H1 (cell line): Measurements from ENCODE around the gene UBE2H. TPM values are rescaled to one million over a fixed set of nuclear protein-coding genes. Genes with fewer than 3 reads are reported as not detected.

Source experiments
- CTCF ChIA-PET: fragments of 300-600 bp; sonication (Branson Sonifier 250); formaldehyde crosslinking; loops from one replicate; lab custom pipeline; 2021; ENCODE audit not compliant: partially characterized antibody; lab: Charles Lee
- POLR2A ChIA-PET: fragments of 300-600 bp; sonication (Branson Sonifier 250); formaldehyde crosslinking; loops from one replicate; lab custom pipeline; 2021; ENCODE audit warnings: inconsistent platforms; ENCODE audit not compliant: partially characterized antibody; lab: Charles Lee
- DNase-seq, 2 experiments: peaks; one replicate each; pipeline versions ENCODE4 v3.0.0 to v3.0.0-alpha.2; 2010 to 2022; ENCODE audit warnings: low spot score in 2 of 2, low read depth in 1 of 2, mixed read lengths in 1 of 2
- FAIRE-seq: peaks from 2 replicates; lab custom pipeline; 2011; peaks lifted over from hg19 to GRCh38; lab: Jason Lieb, UNC
- H2AFZ ChIP-seq: 2 replicates; pipeline ENCODE4 v1.8.1; 2012; ENCODE audit warnings: low read length, inconsistent platforms
- H2AK5ac ChIP-seq: 2 replicates; pipeline ENCODE4 v1.6.1; 2013; ENCODE audit warnings: low read depth, low read length
- H2BK120ac ChIP-seq: replicated peaks from 2 replicates; pipeline ENCODE3; 2013; ENCODE audit warnings: low read depth, low read length, inconsistent platforms
- H2BK12ac ChIP-seq: 2 replicates; pipeline ENCODE4 v1.6.1; 2013; ENCODE audit warnings: low read depth, low read length
- H2BK15ac ChIP-seq: 2 replicates; pipeline ENCODE4 v1.6.1; 2013; ENCODE audit warnings: low read length
- H2BK20ac ChIP-seq: 2 replicates; pipeline ENCODE4 v1.6.1; 2013; ENCODE audit warnings: low read length
- H2BK5ac ChIP-seq: 2 replicates; pipeline ENCODE4 v1.6.1; 2013; ENCODE audit warnings: low read depth, low read length
- H3K14ac ChIP-seq: 2 replicates; pipeline ENCODE4 v1.6.1; 2013; ENCODE audit warnings: inconsistent platforms; ENCODE audit not compliant: insufficient read length
- H3K18ac ChIP-seq: 2 replicates; pipeline ENCODE4 v1.6.1; 2013; ENCODE audit warnings: low read length; ENCODE audit errors: extremely low read depth
- H3K23ac ChIP-seq: 2 replicates; pipeline ENCODE4 v1.6.1; 2013; ENCODE audit warnings: inconsistent platforms; ENCODE audit not compliant: insufficient read length
- H3K23me2 ChIP-seq: 2 replicates; pipeline ENCODE4 v1.6.1; 2013; ENCODE audit warnings: low read depth, low read length
- H3K27ac ChIP-seq: 2 replicates; pipeline ENCODE4 v1.6.1; 2011; ENCODE audit warnings: low read depth, low read length, inconsistent platforms
- H3K27me3 ChIP-seq, 4 experiments: replicated peaks in 1 of 4; 1 replicate in 1 of 4; 2 replicates in 3 of 4; pipeline versions ENCODE4 v1.6.1 to v1.8.1; 2011 to 2013; ENCODE audit warnings: low read length in 3 of 4, mild to moderate bottlenecking in 3 of 4, inconsistent platforms in 2 of 4, mixed read lengths in 2 of 4, moderate library complexity in 1 of 4; ENCODE audit not compliant: control insufficient read depth in 3 of 4, insufficient read depth in 3 of 4; ENCODE audit errors: extremely low read depth in 1 of 4
- H3K36me3 ChIP-seq, 4 experiments: 2 replicates each; pipeline versions ENCODE4 v1.6.1 to v1.8.1; 2011 to 2013; ENCODE audit warnings: mild to moderate bottlenecking in 4 of 4, low read length in 3 of 4, moderate library complexity in 2 of 4, control low read depth in 1 of 4, inconsistent platforms in 1 of 4; ENCODE audit not compliant: insufficient read depth in 4 of 4, control insufficient read depth in 2 of 4
- H3K4ac ChIP-seq: replicated peaks from 2 replicates; pipeline ENCODE3; 2013; ENCODE audit warnings: low read length, low read depth, mixed read lengths, inconsistent platforms; ENCODE audit not compliant: insufficient read length
- H3K4me1 ChIP-seq, 4 experiments: replicated peaks in 1 of 4; 1 replicate in 1 of 4; 2 replicates in 3 of 4; pipeline versions ENCODE4 v1.6.1 to v1.8.1; 2011 to 2013; ENCODE audit warnings: low read length in 3 of 4, inconsistent platforms in 2 of 4, mixed read lengths in 1 of 4; ENCODE audit not compliant: insufficient read depth in 4 of 4, control insufficient read depth in 3 of 4
- H3K4me2 ChIP-seq, 2 experiments: 2 replicates each; pipeline versions ENCODE4 v1.6.1 to v1.8.1; 2011 to 2013; ENCODE audit warnings: low read depth in 2 of 2, low read length in 2 of 2, control low read depth in 1 of 2, inconsistent platforms in 1 of 2, mild to moderate bottlenecking in 1 of 2; ENCODE audit not compliant: insufficient read depth in 1 of 2
- H3K4me3 ChIP-seq, 4 experiments: fragments of 200-600, 300-600 bp in 1 of 4; sonication (generic), shearing (Covaris generic), sonication (Bioruptor Twin) in 1 of 4; 2 replicates each; pipeline versions ENCODE4 v1.5.1 to v1.8.1; 2011 to 2016; ENCODE audit warnings: low read length in 4 of 4, low read depth in 3 of 4, control low read depth in 2 of 4, inconsistent platforms in 2 of 4, mild to moderate bottlenecking in 2 of 4, mixed read lengths in 1 of 4, moderate library complexity in 1 of 4; ENCODE audit not compliant: insufficient read depth in 2 of 4; ENCODE audit errors: extremely low read depth in 1 of 4
- H3K56ac ChIP-seq: replicated peaks from 2 replicates; pipeline ENCODE3; 2013; ENCODE audit warnings: low read depth, mild to moderate bottlenecking, mixed read lengths, low read length, inconsistent platforms; ENCODE audit not compliant: insufficient read length
- H3K79me1 ChIP-seq: 2 replicates; pipeline ENCODE4 v1.6.1; 2013; ENCODE audit warnings: low read depth, low read length, control low read depth
- H3K79me2 ChIP-seq, 2 experiments: 2 replicates each; pipeline versions ENCODE4 v1.6.1 to v1.8.1; 2012 to 2013; ENCODE audit warnings: low read length in 2 of 2, mild to moderate bottlenecking in 2 of 2, inconsistent platforms in 1 of 2; ENCODE audit not compliant: insufficient read depth in 2 of 2, control insufficient read depth in 1 of 2
- H3K9ac ChIP-seq, 4 experiments: replicated peaks in 1 of 4; 1 replicate in 1 of 4; 2 replicates in 3 of 4; pipeline versions ENCODE4 v1.6.1 to v1.8.1; 2011 to 2013; ENCODE audit warnings: low read depth in 3 of 4, low read length in 3 of 4, control low read depth in 2 of 4, mild to moderate bottlenecking in 2 of 4, moderate library complexity in 2 of 4, inconsistent platforms in 1 of 4; ENCODE audit errors: extremely low read depth in 1 of 4
- H3K9me3 ChIP-seq, 2 experiments: 2 replicates each; pipeline versions ENCODE4 v1.6.1 to v1.8.1; 2012 to 2013; ENCODE audit warnings: mild to moderate bottlenecking in 2 of 2, moderate library complexity in 2 of 2, control low read depth in 1 of 2, inconsistent platforms in 1 of 2, low read depth in 1 of 2, low read length in 1 of 2, mixed read lengths in 1 of 2; ENCODE audit not compliant: insufficient read depth in 2 of 2
- H4K20me1 ChIP-seq, 2 experiments: replicated peaks in 1 of 2; 2 replicates each; pipeline versions ENCODE3 to v1.8.1; 2011 to 2013; ENCODE audit warnings: inconsistent platforms in 2 of 2, low read length in 2 of 2, mild to moderate bottlenecking in 1 of 2; ENCODE audit not compliant: insufficient read depth in 2 of 2, control insufficient read depth in 1 of 2
- H4K5ac ChIP-seq: 2 replicates; pipeline ENCODE4 v1.6.1; 2013; ENCODE audit warnings: low read length, low read depth, mixed read lengths, inconsistent platforms; ENCODE audit not compliant: insufficient read length
- H4K8ac ChIP-seq: 2 replicates; pipeline ENCODE4 v1.8.0; 2013; ENCODE audit warnings: mild to moderate bottlenecking, moderate library complexity, low read length, inconsistent platforms; ENCODE audit not compliant: insufficient read depth; ENCODE audit errors: extremely low read depth
- H4K91ac ChIP-seq: replicated peaks from 2 replicates; pipeline ENCODE3; 2013; ENCODE audit warnings: low read length, mixed read lengths, inconsistent platforms; ENCODE audit not compliant: insufficient read length
- CBX5 ChIP-seq: fragments of 300-800, 300-1000 bp; sonication (generic); IDR thresholded peaks from 2 replicates; pipeline ENCODE4 v1.7.1; 2016; ENCODE audit warnings: antibody characterized with exemption, low read length, low read depth
- JUN ChIP-seq: IDR thresholded peaks from 2 replicates; pipeline ENCODE4 v1.6.1; 2011; ENCODE audit warnings: low read depth, mild to moderate bottlenecking, improper control_type of control experiment, low read length
- KDM5A ChIP-seq: fragments of 200-600 bp; IDR thresholded peaks from 2 replicates; pipeline ENCODE4 v1.7.1; 2012; ENCODE audit warnings: mild to moderate bottlenecking, low read length, inconsistent platforms, mixed read lengths
- NANOG ChIP-seq: IDR thresholded peaks from 2 replicates; pipeline ENCODE4 v1.6.1; 2011; ENCODE audit warnings: low read length, low read depth, mild to moderate bottlenecking, inconsistent platforms; ENCODE audit not compliant: insufficient read depth, poor library complexity, severe bottlenecking
- POLR2AphosphoS5 ChIP-seq: IDR thresholded peaks from 2 replicates; pipeline ENCODE4 v1.6.1; 2011; ENCODE audit warnings: low read depth, low read length
- RFX5 ChIP-seq: IDR thresholded peaks from 2 replicates; pipeline ENCODE4 v1.6.1; 2011; ENCODE audit warnings: low read depth, low read length, improper control_type of control experiment, borderline replicate concordance
- SP2 ChIP-seq: IDR thresholded peaks from 2 replicates; pipeline ENCODE4 v1.6.1; 2012; ENCODE audit warnings: mild to moderate bottlenecking, low read length, inconsistent platforms
- ZNF274 ChIP-seq: IDR thresholded peaks from 2 replicates; pipeline ENCODE4 v1.7.0; 2012; ENCODE audit warnings: low read length, borderline replicate concordance; ENCODE audit errors: extremely low read depth
- WGBS, 2 experiments: shearing (Covaris generic) in 1 of 2; methylation state at CpG; one replicate each; pipeline versions ENCODE4 v1.1.6 to v1.1.7; 2013 to 2015; ENCODE audit warnings: low lambda C conversion rate in 2 of 2, mixed read lengths in 2 of 2, inconsistent platforms in 1 of 2, low coverage in 1 of 2, missing lambda C conversion rate in 1 of 2; ENCODE audit not compliant: insufficient replicate concordance in 2 of 2, insufficient coverage in 1 of 2, insufficient read length in 1 of 2; ENCODE audit errors: extremely low coverage in 1 of 2, missing lambda C conversion rate in 1 of 2; 5-methylcytosine and 5-hydroxymethylcytosine counted together
- polyA plus RNA-seq, 7 experiments: library from polyadenylated mRNA; depleted of rRNA in 3 of 7; stranded (reverse) in 5 of 7; unstranded in 2 of 7; fragments of >200 nt in 5 of 7; fragments of 200-250 nt in 2 of 7; gene quantifications; 1 replicate in 5 of 7; 2 replicates in 1 of 7; 4 replicates in 1 of 7; pipeline versions ENCODE4 v1.2.1 to v1.2.3, GENCODE V29; 2011 to 2013; ENCODE audit warnings: missing spikeins in 2 of 7, mixed read lengths in 2 of 7
- total RNA-seq: library from RNA; stranded (reverse); fragmentation: NEBNext Ultra II Directional; extraction: Animal tissue kit (Norgen Biotek cat#: 25700); gene quantifications from 2 replicates; pipeline ENCODE4 v1.2.1, GENCODE V29; 2021

UBE2H gene
- total and polyA plus RNA-seq, 2 of the 8 experiments (the other 6 are each of a cell fraction or from before 2014, with no cell fraction given) = 30.6 to 62.2 TPM

- no peak overlapping the region for H3K23ac ChIP-seq
- CTCF ChIA-PET = interaction anchor here (1.1 to 1.3 kb wide), 3 partner anchors 8 to 19 kb away, joined by 3 to 6 read pairs (median 4); no protein-coding TSS in a partner anchor
- H3K56ac ChIP-seq = no peak overlapping the region
- no peak overlapping the region for H4K91ac ChIP-seq
- H2BK15ac ChIP-seq = no peak overlapping the region
- no peak overlapping the region for H3K4me2 ChIP-seq
- WGBS, 2 experiments = 92% methylated on average over 4 of the region's 4 CpGs; no CpG with 5 or more reads in 1 of the 2 experiments
- no peak overlapping the region for H4K5ac ChIP-seq
- H4K8ac ChIP-seq = no peak overlapping the region
- no peak for TF ChIP-seq NANOG
- no peak for TF ChIP-seq KDM5A
- no peak for TF ChIP-seq POLR2AphosphoS5
- no peak for TF ChIP-seq JUN
- no peak for TF ChIP-seq SP2
- no peak for TF ChIP-seq ZNF274
- TF ChIP-seq RFX5 = no peak
- TF ChIP-seq CBX5 = no peak
- no peaks in the 10 kb centered on the region for H4K20me1 ChIP-seq
- no peak overlapping the region for H3K4ac ChIP-seq
- no peak overlapping the region for H3K27ac ChIP-seq
- no peak overlapping the region for H2BK5ac ChIP-seq
- H3K4me1 ChIP-seq = peaks cover 0 to under 1% (median 0%) of the 10 kb centered on the region in 4 experiments; a peak in 2 of 7 replicates
- peaks cover 3 to 18% of the 10 kb centered on the region in 2 experiments; a peak in 3 of 4 replicates for H3K79me2 ChIP-seq
- H3K36me3 ChIP-seq = peaks cover 0 to 4% (median 0%) of the 10 kb centered on the region in 4 experiments; a peak in 4 of 8 replicates
- H3K79me1 ChIP-seq = peaks cover 2% of the 10 kb centered on the region; the same call in 1 of the 2 replicates
- no peaks in the 10 kb centered on the region for H3K23me2 ChIP-seq
- H3K9me3 ChIP-seq = no peaks in the 10 kb centered on the region
- no peak overlapping the region for H2BK20ac ChIP-seq
- H3K18ac ChIP-seq = no peak overlapping the region
- H2BK120ac ChIP-seq = no peak overlapping the region
- no peak overlapping the region for H3K9ac ChIP-seq
- H2BK12ac ChIP-seq = no peak overlapping the region
- FAIRE-seq (no peak), DNase-seq (no peak)
- H3K14ac ChIP-seq = no peak overlapping the region
- no peaks in the 10 kb centered on the region for H3K27me3 ChIP-seq
- H3K4me3 ChIP-seq = no peak overlapping the region
- H2AFZ ChIP-seq = no peak overlapping the region
- POLR2A ChIA-PET = interaction anchor here (0.7 to 1.6 kb wide), 3 partner anchors 8 to 81 kb away, joined by 3 to 4 read pairs (median 3); no protein-coding TSS in a partner anchor
- no peak overlapping the region for H2AK5ac ChIP-seq
Measured at GRCh38 chr7:129870668-129871067, 82.1 kb downstream of the UBE2H start.
